HG02981 (cell line): ENCODE measurements around the gene CDH20.

Experiments
- ATAC-seq: cut with Tn5 transposase; IDR thresholded peaks from one replicate; pipeline ENCODE4 v1.9.1; 2021; ENCODE audit warnings: mild to moderate bottlenecking, moderate library complexity; ENCODE audit not compliant: unreplicated experiment

CDH20 gene

GRCh38 chr18:61570070-61570469 lies 236.8 kb downstream of the CDH20 start:
- ATAC-seq, result no peak

GRCh38 chr18:61572084-61572655 lies 238.9 kb downstream of the CDH20 start:
- no peak for ATAC-seq

DNA sequence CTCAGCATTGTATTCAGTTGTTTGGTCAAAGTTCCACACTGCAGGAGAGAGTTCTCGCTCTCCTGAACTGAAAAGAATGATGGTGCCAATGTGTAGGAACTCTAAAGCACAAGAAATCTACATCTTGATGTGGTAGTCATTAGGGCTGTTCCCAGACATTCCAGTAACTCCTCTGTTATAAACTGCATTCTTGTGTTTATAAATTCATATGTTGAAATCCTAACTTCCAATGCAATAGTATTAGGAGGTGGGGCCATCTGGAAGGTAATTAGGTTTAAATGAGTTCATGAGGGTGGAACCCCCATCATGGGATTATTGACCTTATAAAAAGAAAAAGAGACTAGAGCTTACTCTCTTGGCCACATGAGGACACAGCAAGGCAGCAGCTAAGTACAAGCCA lies 239.6 kb downstream of the CDH20 start:
- no peak for ATAC-seq

DNA sequence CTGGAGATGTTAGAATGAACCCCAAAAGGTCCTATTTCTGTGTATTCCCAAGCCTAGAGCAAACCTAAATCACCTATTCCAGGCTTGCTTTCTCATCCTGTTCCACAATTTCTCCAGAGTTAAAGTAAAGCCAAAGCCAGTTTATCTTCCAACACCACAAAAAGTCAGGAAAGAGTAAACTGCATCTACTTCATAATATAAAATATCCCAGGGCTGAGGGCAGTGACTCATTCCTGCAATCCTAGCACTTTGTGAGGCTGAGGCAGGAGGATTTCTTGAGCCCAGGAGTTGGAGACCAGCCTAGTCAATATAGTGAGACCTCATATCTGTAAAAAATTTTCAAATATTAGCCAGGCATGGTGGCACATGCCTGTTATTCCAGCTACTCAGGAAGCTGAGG lies 241.4 kb downstream of the CDH20 start:
- ATAC-seq, result no peak

- no peak for ATAC-seq
These were observed 242.2 kb downstream of the CDH20 start for GRCh38 chr18:61575419-61575818.

DNA sequence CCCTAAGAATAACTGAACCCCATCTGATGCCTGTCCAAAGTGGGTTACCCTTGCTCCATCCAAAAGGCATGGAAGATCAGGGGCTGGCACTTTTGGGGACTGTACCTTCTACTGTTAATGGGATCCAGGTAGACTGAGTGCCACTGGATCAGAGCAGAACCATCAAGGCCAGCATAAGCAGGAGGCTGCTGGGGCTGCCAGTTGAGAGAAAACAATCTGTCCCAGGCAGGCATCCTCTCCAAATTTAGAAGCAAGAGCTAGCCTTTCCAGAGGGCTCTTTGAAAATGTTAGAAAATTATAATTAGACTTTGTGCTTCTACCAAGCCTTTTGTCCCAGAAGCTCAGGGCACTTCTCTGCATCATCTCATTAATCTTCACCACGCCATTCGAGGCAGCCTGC lies 245.6 kb downstream of the CDH20 start:
- ATAC-seq, result no peak

DNA sequence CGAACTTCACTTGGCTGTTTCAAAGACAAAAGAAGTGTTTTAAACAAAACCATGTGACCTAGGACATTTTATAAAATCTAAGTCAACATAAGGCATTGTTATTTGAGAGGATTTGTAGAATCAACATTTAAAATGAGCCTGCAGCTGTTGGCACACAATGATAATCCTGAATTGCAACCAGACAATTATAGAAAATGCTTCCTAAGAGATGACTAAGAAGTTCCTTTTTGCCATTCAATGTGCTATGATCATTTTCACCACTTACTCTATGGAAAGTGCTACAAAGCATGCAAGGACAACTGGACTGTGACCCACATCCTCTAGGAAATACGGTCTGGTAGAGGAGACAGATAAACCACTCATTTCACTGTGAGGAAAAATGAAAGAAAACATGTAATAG lies 246.4 kb downstream of the CDH20 start:
- ATAC-seq, result no peak

DNA sequence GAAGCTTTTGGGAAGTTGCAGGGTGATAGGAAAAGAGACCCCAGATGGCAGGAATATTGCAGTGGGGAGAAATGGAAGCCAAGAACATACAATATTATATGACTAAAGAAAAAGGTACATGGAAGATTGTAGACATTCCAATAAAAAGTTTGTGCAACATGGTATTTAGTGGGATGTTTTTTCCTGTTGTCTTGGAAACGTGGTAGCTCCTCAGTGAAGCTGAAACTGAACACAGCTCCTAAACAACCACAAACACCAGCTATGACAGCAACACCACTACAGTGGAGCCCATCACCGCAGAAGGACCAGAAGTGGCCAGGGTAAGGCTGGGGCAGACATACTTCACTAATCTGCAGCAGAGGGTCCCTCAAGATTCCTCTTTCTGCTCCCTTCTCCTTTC lies 246.8 kb downstream of the CDH20 start:
- no peak for ATAC-seq

DNA sequence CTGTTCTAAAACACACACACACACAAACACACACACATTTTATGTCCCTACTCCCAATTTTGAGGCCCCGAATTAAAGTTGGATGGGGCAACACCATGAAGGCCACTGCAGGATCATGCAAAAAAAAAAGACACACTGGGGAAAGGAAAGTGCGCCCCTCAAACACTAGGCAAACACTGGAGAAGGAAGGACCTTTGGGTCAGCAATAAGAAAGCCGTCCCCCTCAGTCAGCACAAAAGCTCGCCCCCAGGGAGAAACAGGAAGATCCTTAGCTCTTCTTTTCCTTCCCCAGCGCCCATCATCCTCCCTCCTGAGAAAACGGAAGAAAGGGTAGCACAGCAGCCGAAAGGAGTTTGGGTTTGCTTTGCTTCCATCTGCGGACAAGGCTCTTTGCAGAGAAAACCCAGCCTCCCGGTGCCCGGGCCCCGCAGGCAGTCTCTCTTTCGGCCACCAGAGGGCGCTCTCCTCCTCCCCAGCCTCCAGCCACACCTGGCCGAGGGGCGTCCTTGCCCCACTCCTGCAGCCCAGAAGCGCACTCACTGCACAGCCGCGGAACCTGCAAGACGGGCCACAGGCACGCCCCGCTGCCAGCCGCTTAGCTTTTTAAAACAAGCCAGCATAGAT lies 248.5 kb downstream of the CDH20 start:
- peak; percentile 88 for ATAC-seq

- no peak for ATAC-seq
These were observed 249.0 kb downstream of the CDH20 start for GRCh38 chr18:61582202-61582710.

DNA sequence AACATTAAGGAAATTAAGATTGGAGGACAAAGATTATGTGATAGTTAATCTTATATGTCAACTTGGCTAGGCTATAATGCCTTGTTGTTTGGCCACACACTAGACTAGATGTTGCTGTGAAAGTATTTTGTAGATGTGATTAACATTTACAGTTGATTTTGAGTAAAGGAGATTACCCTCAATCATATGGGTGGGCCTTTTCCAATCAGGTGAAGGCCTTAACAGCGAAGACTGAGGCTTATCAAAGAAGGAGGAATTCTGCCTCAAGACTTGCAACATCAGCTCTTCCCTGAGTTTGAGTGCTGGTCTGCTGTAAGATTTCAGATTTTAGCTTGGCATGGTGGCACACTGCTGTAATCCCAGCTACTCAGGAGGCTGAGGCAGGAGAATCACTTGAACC lies 250.3 kb downstream of the CDH20 start:
- no peak for ATAC-seq

- ATAC-seq, result no peak
These were observed 254.6 kb downstream of the CDH20 start for GRCh38 chr18:61587865-61588264.

DNA sequence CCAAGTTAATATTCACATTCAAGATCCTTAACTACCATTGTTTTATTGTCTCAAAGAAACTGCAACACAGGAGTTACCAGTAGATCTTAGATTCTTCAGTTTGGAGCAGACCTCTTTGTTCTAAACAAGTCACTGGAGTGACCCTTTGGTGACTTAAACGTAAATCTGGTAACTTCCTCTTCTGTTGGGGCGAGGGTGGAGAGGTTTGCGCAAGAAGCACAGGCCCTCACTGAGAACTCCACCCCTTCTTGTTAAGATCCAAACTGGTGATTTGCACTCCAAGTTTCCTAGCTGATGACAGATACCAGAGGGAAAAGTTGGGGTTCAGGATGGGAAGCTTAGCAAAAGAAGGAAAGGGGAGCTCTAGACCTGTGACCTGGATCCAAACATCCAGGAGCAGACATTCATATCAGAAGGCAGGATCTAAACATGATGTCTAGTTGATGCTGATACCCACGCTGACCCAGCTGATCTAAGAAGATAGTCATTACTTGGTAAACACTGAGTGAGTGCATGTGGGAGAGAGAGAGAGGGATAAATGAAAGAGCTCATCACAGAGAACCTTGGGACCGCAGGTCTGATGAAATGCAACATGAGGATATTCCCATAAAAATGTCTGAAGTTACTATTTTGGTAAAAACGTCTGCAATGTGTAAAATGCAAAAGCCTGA lies 256.0 kb downstream of the CDH20 start:
- ATAC-seq, result no peak

- ATAC-seq, result no peak
These were observed 256.5 kb downstream of the CDH20 start for GRCh38 chr18:61589724-61590065.

DNA sequence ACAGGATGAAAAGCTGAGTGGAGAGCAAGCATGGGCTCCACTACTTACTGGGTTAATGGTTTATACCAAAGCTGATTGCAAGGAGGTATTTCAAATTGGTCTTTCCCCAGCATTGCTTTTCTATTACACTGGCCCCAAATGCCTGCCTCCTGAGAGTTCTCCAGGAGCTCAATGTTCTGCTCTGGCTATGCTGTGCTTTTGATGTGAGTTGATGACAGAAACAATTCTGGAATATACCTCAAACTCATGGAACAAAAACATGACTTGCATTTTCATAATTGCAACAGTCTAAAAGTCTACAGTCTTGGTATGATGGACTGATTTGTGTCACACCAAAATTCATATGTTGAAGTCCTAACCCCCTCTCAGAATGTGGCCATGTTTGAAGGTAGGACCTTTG lies 258.0 kb downstream of the CDH20 start:
- ATAC-seq, result no peak

- no peak for ATAC-seq
These were observed 262.5 kb downstream of the CDH20 start for GRCh38 chr18:61595615-61596251.

- ATAC-seq, result no peak
These were observed 263.1 kb downstream of the CDH20 start for GRCh38 chr18:61596296-61596695.

DNA sequence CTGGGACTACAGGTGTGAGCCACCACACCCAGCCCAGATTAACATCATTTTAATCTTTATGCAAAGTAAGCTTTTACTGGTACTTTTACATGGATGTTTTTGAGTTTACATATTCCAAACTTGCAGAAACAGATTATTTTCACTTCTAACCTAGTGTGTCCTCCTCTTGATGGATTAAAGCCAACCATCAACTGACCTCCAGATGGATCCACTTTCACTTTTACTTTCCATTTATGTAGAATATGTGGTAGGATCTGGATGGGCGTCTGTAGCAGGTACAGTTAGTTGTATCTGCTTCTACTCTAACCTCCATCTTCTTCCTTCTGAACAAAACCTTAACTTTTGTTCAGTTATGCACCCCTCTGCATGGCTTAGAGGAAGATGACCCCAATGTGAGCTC lies 264.1 kb downstream of the CDH20 start:
- ATAC-seq, result no peak

DNA sequence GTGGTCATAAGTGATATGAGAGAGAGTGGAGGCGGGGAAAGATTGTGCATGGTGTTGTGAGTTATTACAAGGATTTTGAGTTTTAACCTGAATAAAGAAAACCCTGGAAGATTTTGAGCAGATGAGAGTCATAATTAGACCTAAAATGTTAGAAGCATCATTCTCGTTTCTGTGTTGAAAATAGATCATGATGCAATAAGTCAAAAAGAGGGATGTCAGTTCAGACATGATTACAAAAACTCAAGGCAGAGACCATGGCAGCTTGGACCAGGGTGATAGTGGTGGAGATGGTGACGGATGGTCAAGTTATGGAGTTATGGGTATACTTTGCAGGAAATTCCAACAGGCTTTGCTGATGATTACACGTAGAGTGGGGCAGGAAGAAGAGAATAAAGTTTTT lies 267.2 kb downstream of the CDH20 start:
- ATAC-seq, result no peak

GRCh38 chr18:61602836-61603235 lies 269.6 kb downstream of the CDH20 start:
- ATAC-seq, result no peak
